Suprapubic skin (tissue), 4 donors: ENCODE measurements around the gene PCDHGA3.

Experiments used
- EP300 ChIP-seq: sonication (generic); formaldehyde crosslinking; IDR thresholded peaks from one replicate; pipeline ENCODE4 v1.6.1; 2017; ENCODE audit warnings: antibody characterized with exemption
- POLR2A ChIP-seq, 2 donors: fragments of 450-650 bp; IDR thresholded peaks; one replicate each; pipeline ENCODE4 v1.6.1; 2017; ENCODE audit warnings: antibody characterized with exemption in 2 of 2, mild to moderate bottlenecking in 2 of 2, moderate library complexity in 2 of 2
- POLR2AphosphoS5 ChIP-seq, 3 donors: sonication (generic); formaldehyde crosslinking; IDR thresholded peaks; one replicate each; pipeline ENCODE4 v1.6.1; 2017; ENCODE audit warnings: antibody characterized with exemption in 3 of 3
- TF ChIP-seq, protein P1 (sequence below), 2 donors: fragments of 200-600 bp in 1 of 2; fragments of 450-650 bp in 1 of 2; sonication (generic) in 1 of 2; IDR thresholded peaks; one replicate each; pipeline ENCODE4 v1.5.1; 2016 to 2019; ENCODE audit warnings: antibody characterized with exemption in 2 of 2, mild to moderate bottlenecking in 1 of 2, moderate library complexity in 1 of 2

DNA sequence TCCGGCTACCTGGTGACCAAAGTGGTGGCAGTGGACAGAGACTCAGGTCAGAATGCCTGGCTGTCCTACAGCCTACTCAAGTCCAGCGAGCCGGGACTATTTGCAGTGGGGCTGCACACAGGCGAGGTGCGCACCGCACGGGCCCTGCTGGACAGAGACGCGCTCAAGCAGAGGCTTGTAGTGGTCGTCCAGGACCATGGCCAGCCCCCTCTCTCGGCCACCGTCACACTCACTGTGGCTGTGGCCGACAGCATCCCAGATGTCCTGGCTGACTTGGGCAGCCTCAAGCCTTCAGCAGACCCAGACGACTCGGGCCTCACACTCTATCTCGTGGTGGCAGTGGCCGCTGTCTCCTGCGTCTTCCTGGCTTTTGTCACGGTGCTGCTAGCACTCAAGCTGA, 13.3 kb downstream of the PCDHGA3 start:
- TF ChIP-seq POLR2A (IDR thresholded peaks at IDR 0.05) (no peak), EP300 (no peak), POLR2AphosphoS5 (IDR thresholded peaks at IDR 0.05) (no peak)
- TF ChIP-seq, protein P1, sequence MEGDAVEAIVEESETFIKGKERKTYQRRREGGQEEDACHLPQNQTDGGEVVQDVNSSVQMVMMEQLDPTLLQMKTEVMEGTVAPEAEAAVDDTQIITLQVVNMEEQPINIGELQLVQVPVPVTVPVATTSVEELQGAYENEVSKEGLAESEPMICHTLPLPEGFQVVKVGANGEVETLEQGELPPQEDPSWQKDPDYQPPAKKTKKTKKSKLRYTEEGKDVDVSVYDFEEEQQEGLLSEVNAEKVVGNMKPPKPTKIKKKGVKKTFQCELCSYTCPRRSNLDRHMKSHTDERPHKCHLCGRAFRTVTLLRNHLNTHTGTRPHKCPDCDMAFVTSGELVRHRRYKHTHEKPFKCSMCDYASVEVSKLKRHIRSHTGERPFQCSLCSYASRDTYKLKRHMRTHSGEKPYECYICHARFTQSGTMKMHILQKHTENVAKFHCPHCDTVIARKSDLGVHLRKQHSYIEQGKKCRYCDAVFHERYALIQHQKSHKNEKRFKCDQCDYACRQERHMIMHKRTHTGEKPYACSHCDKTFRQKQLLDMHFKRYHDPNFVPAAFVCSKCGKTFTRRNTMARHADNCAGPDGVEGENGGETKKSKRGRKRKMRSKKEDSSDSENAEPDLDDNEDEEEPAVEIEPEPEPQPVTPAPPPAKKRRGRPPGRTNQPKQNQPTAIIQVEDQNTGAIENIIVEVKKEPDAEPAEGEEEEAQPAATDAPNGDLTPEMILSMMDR (IDR thresholded peaks at IDR 0.05): no peak
